Renal cortex interstitium (tissue), 11 donors: ENCODE results near the gene NCKAP5. TPM values are rescaled to one million over a fixed set of nuclear protein-coding genes. Genes with fewer than 3 reads are reported as not detected.

ENCODE experiments used
- DNase-seq, 11 donors: peaks; one replicate each; pipeline ENCODE4 v3.0.0-alpha.2; 2013; ENCODE audit warnings: low read depth in 9 of 11, low spot score in 4 of 11; ENCODE audit errors: extremely low read depth in 1 of 11
- polyA plus RNA-seq, 3 donors: library from polyadenylated mRNA; unstranded; fragments of 120-200 nt; gene quantifications; one replicate each; pipeline ENCODE4 v1.2.1, GENCODE V29; 2013; ENCODE audit not compliant: insufficient read length in 3 of 3

Gene NCKAP5
- polyA plus RNA-seq, 3 donors, result 7.3 to 9.2 (median 7.7) TPM

- DNase-seq, result no peak
These were observed 593.7 kb downstream of the NCKAP5 start for GRCh38 chr2:132974467-132975095.

DNA sequence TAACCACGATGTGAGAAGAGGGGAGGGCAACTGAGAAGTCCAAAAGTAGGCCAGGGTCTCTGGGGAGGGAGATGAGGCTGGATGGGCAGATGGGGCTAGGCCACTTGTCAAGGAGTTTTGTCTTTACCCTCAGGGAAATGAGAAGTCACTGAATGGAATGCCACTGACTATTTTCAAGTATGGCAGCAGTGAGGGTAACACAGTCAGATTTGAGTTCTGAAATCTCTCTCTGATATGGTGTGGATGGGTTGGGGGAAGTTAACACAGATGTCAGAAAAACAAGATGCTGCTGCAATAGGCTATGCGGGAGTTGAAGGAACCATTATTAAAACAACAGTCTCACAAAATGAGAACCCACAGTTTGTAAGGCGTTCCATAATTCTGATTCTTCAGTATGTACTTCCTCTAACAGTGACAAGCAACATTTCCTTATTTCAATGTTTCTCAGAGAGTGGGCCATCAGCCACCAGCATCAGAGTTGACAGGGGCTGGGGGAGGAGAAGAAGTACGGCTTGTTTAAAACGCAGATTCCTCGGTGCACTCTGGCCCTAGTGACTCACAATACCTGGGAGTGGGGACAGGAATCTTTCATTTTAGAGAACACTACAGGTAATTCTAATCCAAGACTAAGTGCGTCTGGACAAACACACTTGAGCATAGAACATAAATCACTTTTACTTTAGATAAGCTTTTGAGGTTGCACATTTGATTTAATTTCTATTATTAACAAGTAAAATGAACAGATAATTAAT, 596.8 kb downstream of the NCKAP5 start:
- no peak for DNase-seq

DNA sequence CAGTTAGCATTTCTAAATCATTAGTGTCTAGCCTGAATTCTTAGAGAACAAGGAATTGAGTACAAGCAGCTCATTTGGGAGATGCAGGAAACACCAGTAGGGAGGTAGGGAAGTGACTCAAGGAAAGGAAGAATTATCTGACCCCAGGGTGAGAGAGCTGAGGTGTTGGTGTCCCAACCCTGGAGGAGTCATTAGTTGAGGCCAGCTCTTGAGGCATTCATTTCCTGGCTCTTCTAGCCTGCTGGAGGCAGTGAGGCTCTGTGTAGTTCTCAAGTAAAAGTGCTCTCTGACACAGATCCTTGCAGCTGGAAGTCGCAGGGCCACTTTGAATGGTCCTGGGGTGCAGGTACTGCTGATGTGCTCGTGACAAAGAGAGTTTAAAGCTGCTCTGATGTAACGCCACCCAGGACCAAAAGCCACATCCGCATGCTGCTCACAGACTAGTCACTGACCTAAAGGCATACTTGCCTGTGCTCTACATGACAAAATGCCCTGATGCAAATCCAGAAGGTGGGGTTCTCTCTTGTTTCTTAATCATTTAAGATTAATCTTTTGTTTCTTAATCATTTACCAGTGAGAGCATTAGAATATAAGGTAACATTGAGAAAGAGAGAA, 598.8 kb downstream of the NCKAP5 start:
- DNase-seq, result no peak

- DNase-seq, result no peak
These were observed 602.8 kb downstream of the NCKAP5 start for GRCh38 chr2:132965460-132965859.

- no peak for DNase-seq
These were observed 605.1 kb downstream of the NCKAP5 start for GRCh38 chr2:132963161-132963560.

- no peak for DNase-seq
These were observed 609.4 kb downstream of the NCKAP5 start for GRCh38 chr2:132958887-132959286.

DNA sequence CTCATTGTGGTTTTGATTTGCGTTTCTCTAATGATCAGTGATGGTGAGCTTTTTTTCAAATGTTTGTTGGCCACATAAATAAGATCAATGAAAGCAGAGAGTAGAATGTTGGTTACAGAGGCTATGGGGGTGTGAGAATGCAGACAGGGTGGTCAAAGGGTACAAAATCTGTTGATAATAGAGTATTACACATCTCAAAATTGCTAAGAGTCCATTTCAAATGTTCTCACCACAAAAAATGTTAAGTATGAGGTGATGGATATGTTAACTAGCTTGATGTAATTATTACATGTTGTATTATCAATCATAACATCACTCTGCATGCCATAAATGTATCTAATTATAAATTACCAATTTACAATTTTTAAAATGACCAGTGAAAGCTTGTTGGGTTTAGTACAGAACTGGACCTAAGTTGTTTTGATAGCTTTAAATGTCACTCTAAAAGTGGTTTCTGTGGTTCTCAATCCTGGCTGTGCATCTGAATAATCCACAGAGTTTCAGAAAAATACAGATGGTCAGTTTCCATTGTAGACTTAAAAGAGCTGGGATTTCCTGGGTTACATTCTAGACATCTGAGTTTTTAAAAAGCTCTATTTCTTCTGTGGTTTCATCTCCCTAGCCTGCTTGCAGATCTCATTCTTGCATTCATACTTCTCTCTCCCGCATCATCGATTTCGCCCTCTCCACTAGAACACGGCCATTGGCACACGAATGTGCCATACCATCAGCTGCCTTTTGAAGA, 612.2 kb downstream of the NCKAP5 start:
- no peak for DNase-seq

DNA sequence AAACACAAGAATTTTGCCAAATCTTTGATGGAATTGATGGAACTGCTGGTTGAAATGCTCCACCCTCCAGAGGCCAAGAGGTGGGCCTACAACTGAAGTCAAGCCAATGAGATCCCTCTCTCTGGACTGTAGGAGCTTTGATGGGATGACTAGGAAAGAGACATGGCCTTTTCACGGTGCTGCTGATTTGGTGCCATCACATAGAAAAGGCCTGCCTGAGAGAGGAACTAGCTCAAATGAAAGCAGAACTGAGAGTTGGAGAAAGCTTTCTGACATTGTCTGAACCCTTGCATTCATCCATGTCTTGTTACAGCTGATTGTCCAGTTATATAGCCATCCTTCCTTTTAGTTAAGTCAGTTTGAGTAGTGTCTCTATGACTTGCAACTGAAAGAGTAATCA, 614.5 kb downstream of the NCKAP5 start:
- no peak for DNase-seq

DNA sequence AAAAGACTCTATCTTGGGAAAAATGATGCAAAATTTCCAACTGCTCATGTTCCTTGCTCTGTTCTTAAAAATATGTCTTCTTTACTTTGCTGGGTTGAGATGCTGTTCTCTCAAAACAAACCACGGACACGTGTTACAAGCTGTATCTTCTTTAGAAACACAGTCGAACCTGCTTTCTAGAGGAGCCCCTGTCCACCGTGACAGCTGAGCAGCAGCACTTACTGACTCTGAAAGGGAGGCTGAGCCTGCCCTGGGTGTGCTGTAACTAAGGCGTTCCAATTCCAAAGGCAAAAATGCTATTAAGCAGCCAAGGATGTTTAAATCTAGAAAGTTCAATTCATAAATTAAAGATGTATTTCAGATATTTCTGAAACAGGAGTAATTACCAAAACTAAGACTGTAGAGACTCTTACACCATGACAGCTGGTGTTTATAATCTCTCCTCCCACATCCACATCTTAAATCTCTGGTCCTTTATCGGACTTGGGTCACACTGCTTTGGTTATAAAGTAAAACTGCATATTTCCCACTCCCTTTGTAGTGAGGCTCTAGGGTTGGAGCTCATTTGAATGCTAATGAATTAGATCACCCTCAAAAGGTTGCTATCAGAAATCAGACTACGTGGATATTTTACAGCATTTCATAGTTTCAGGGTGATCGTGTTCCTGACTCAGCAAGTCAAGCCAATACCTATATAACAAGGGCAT, 617.1 kb downstream of the NCKAP5 start:
- no peak for DNase-seq

DNA sequence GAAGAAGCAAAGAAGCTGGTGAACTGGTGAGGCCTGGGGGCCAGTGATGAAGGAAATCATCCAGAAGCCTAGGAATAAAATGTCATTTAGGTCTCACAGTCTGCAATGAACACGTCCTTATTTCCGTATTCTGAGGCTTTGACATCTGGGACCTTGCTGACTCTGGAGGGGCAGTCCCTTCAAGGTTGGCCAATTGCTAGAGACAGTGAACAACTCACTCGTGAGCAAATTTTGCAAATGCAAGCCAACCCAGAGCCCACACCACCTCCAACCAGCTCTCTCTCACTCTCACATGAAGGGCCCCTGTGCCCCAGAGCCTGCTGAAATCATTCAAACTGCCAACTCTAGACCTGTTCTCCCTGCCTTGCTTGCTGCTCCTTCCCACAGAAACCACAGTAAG, 619.2 kb downstream of the NCKAP5 start:
- DNase-seq, result no peak

DNA sequence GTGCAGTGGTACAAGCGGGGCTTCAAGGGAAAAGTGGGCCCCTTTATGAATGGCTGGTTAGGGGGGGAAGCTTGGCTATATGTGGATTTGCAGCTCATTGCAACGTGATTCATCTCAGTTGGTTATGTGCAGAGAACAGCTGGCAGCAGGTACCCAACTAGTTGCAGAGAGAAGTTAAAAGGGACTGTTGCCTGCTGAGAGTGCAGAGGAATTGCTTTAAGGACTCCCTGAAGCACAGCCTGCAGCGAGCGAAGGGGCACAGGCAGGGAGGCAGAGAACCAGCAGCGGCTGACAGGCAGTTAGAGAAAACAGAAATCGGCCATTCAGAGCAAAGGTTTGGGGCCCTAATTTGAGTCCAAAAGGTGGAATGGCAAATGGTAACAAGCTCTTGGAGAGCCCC, 620.1 kb downstream of the NCKAP5 start:
- no peak for DNase-seq

GRCh38 chr2:132943829-132944228, 624.4 kb downstream of the NCKAP5 start:
- no peak for DNase-seq

- no peak for DNase-seq
These were observed 626.8 kb downstream of the NCKAP5 start for GRCh38 chr2:132941296-132942020.

DNA sequence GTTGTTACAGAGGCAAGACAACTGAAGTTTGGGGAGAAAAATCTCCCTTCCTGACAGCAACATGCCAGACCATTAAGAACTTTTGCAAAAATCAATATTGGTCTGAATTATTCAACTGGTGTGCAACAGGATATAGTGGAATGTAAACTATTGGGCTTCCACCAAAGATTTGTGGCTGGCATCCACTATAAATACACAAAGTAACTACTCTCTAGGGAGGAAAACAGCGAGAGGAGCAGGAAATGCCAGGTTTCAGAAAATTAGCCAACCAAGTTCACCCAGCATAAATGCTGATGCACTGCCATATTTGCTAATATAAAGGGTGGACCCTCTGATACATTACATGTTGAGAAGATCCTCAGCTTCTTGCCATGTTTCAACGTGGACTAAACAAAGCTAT, 630.6 kb downstream of the NCKAP5 start:
- DNase-seq, result no peak

DNA sequence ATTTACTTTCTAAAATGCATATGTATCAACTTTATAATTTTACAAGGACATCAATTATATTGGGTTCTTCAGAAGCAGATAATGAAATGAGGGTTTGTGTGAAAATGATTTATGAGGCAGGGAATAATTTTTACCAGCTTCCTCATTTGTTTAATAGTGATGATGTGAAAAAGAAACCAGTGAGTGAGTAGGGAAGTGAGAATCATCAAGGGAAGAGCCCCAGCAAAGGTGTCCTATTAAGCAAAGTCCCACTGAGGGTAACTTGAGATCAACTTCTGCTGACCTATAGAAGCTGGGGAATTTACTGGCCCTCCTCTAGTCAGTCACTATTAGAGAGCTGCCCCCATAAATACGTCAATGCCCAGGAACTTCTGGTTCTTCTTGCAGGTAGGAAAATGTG, 631.5 kb downstream of the NCKAP5 start:
- DNase-seq, result no peak

DNA sequence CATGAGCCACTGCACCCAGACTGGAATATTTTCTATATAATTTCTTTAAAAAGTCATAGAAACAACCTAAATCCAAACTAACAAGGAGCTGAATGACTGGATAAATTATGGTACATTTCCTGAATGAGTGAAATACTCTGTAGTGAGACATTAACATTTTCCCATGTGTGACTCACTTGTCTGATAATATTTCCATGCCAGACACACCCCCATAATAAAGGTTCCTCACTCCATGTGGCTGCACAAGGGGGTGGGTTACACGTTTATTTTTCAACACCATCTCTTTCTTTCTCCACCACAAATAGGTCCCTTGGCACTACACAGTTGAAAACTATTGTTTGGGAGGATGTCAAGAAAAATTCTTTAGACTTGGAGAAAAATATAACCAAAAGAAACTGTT, 632.0 kb downstream of the NCKAP5 start:
- DNase-seq, result no peak

- DNase-seq, result no peak
These were observed 638.5 kb downstream of the NCKAP5 start for GRCh38 chr2:132929786-132930185.

- peak in 3 of 11 donors; percentile 8 to 20 (median 17) for DNase-seq
These were observed 644.5 kb downstream of the NCKAP5 start for GRCh38 chr2:132923787-132924186.
